ENCODE data around the gene CADPS. TPM values are rescaled to one million over a fixed set of nuclear protein-coding genes. Genes with fewer than 3 reads are reported as not detected.

The CADPS gene
- total RNA-seq, 2 donors from 2014 or later = not detected

DNA sequence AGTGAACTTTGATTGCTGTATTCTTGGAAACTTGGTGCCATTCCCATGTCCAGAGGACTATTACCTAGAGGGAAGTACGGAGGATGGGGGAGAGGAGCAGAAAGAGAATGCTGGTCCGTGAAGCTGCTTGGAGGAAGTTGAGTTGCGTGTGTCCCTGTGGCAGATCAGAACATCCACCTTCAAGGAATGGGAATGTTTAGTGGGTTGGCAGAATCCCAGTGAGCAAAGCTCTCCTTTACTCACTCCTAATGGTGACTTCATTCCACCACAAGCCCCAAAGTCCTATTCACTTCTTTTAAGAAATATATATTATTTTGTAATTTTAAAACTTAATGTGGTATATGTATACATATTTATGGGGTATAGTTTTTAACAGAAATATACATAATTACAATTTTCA, 254.0 kb downstream of the CADPS start:
- Mint-ChIP-seq H3K9me3 (no peaks in the 10 kb centered on the region), H3K4me1 (no peaks in the 10 kb centered on the region), H3K36me3 (ENCODE audit: low read depth) (no peaks in the 10 kb centered on the region), H3K27me3 (peaks cover 9% of the 10 kb centered on the region), H3K27ac (no peak overlapping the region), H3K4me3 (no peak overlapping the region)
- ATAC-seq (replicated peaks) = no peak

DNA sequence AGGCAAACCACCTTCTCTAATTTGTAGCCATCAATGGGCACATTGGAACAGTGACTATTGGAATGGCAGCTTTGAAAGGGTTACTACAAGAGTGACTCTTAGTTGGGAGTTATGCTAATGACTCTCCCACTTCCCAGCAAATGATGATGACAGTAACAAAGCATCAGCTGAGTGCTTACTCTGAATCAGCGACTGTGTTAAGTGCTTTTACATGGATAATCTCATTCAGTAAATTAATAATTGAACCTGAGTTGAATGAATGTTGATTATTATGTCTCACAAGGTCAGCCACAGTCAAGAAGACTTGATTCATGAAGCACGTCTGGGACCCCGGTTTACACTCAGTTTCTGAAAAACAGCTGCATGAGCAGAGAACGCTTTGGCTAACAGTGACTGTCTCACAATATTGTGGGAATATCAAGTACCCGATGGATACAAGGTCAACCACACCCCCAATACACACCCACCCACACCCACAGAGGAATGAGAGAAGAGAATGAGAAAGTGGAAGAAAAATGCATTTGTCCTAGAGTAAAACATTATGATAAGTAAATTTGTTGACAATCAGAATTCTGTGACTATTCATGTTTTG, 259.9 kb downstream of the CADPS start:
- Mint-ChIP-seq H3K36me3 (ENCODE audit: low read depth) (no peaks in the 10 kb centered on the region), H3K9me3 (no peaks in the 10 kb centered on the region), H3K27ac (no peak overlapping the region), H3K4me1 (no peaks in the 10 kb centered on the region), H3K4me3 (no peak overlapping the region), H3K27me3 (peaks cover 3% of the 10 kb centered on the region)
- no peak for ATAC-seq (replicated peaks)

DNA sequence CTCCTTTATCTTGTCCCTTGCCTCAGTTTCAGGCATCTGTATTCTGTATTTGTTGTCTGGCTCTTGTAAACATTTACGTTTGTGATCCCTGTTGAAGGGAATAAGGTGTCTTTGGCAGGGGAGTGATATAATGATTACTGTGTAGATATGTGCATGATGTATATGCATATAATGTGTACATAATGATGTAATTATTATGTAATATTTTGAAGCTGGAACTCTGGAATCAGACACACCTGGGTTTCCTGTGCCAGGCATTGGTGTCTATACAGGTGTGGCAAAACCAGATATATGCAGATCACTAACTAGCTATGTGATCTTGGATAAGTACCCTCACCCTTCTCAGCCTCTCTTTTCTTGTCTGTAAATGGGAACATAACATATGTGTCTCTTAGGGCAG, 260.7 kb downstream of the CADPS start:
- ATAC-seq (replicated peaks) = no peak
- no peak overlapping the region for H3K4me3 Mint-ChIP-seq
- no peaks in the 10 kb centered on the region for H3K9me3 Mint-ChIP-seq
- H3K27me3 Mint-ChIP-seq = peaks cover 3% of the 10 kb centered on the region
- H3K27ac Mint-ChIP-seq = no peak overlapping the region
- H3K4me1 Mint-ChIP-seq = no peaks in the 10 kb centered on the region
- no peaks in the 10 kb centered on the region for H3K36me3 Mint-ChIP-seq (ENCODE audit: low read depth)

DNA sequence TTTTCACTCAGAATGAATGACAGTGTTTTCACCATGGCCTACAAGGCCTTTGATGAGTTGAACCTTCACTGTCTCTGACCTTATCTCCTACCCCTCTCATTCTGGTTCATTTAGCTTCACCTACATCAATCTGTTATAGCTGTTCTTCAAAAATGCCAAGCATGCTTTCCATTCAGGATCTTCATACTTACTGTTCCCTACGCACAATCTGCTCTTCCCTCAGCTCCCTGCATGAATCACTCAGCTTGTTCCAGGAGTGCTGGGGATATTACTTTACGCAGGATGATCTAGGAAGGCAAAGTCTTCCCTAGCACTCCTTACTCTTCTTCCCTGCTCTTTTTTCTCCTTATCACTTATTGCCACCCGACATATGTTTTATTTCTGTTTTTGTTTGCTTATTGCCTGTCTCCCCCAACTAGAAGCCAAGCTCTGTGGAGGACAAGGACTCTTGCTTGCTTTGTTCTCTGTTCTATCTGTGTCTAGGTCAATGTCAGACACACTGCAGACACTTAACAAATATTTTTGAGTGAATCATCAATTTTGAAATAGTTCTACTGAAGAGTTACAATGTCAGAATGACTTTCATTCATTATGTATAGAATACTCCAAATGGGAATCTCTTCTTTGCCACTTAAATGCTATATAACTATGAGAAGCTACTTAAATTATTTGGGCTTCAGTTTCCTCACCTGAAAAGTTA, 263.5 kb downstream of the CADPS start:
- Mint-ChIP-seq H3K4me1 (no peaks in the 10 kb centered on the region), H3K9me3 (no peaks in the 10 kb centered on the region), H3K27me3 (no peaks in the 10 kb centered on the region), H3K27ac (no peak overlapping the region), H3K4me3 (no peak overlapping the region), H3K36me3 (ENCODE audit: low read depth) (no peaks in the 10 kb centered on the region)
- no peak for ATAC-seq (replicated peaks)

DNA sequence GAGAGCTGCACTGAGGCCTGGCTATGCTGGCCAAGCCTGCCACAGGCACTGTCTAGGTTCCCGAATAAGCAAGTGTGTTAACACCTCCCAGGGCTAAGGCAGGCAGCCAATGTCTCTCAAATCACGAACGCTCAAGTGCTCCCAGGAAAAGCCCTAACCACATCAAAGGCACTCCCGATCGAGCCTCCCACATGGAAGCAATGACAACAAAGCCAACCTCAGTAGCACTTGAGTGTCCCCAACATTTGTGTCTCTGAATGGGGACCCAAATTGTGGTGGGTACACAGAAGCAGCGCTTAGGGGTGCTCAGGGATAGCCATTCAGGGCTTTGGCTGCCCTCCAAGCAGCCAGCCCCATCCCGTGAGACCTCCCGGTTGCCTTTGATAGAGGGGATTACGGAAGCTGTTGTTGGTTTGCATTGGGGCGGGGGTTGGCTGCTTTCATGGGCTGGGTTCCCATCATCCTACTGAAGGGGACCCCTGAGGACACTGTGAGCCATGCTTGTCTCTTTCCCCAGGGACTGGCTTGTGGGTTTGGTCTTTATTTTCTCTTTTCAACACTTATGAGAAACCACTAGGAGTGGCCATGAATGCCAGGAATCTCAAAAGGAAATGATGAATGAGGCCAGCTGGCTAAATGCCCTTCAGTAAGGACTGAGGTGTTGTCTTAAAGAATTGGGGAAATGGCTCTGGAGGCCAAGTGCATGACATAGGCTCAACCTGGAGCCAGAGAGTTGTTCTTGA, 267.8 kb downstream of the CADPS start:
- Mint-ChIP-seq H3K27ac (no peak overlapping the region), H3K9me3 (no peaks in the 10 kb centered on the region), H3K27me3 (no peaks in the 10 kb centered on the region), H3K4me1 (no peaks in the 10 kb centered on the region), H3K4me3 (no peak overlapping the region), H3K36me3 (ENCODE audit: low read depth) (no peaks in the 10 kb centered on the region)
- no peak for ATAC-seq (replicated peaks)

DNA sequence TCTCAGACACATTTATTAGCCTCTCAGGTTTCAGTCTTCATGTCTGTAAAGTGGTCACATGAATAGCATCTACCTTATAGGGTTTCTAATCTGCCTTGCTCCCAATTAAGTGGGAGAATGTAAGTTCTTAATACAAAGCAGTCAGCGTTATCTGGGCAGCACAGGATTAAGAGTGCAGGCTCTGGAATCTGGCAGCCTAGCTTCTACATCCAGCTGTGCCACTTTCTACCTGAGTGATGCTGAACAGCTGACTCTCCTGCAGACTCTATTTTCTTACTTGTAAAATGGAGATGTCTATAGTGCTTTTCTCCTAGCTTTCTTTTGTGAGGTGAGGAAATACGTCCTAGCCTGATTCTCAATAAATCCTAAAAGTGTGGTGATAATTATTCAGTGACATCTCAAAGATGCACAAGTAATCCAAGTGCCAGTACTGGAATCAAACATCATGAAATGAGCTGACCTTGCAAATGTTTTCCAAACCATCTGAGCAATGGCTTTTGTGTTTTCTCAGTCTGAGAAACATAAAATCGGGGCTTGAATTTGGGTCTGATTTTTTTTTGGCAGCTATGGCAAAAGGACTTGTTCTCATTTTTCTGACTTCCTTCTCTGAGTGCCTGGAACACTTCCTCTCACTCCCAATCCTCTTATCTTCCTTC, 269.7 kb downstream of the CADPS start:
- no peak overlapping the region for H3K4me3 Mint-ChIP-seq
- H3K9me3 Mint-ChIP-seq = no peaks in the 10 kb centered on the region
- no peaks in the 10 kb centered on the region for H3K36me3 Mint-ChIP-seq (ENCODE audit: low read depth)
- ATAC-seq (replicated peaks) = no peak
- H3K27ac Mint-ChIP-seq = no peak overlapping the region
- H3K4me1 Mint-ChIP-seq = no peaks in the 10 kb centered on the region
- H3K27me3 Mint-ChIP-seq = no peaks in the 10 kb centered on the region

DNA sequence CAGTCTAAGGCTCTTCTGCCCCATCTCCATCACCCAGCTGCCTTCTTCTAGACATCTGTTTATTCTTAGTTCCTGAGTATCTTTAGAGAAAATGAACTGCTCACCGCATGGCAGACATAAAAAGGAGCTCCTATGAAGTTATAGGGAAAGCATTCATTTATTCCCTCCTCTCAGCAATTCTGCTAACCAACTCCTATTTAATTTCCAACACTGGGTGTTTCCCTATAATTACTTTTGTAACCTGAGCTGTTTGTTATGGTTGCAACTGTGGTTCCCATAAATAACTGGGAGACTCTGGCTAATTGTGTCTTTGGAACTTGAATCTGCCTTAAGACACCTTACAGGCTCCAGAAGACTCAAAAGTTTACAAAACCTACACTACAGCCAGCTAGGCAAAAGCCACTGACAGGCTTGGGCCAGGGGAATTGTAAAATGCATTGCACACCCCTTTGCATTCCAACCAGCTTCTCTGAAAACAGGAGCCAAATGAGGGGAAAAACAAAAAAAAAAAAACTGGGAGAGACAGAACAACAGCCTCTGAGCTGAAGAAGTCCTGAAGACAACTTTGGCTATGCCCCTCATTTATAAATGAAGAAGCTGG, 270.4 kb downstream of the CADPS start:
- no peaks in the 10 kb centered on the region for H3K9me3 Mint-ChIP-seq
- no peak for ATAC-seq (replicated peaks)
- no peaks in the 10 kb centered on the region for H3K36me3 Mint-ChIP-seq (ENCODE audit: low read depth)
- no peak overlapping the region for H3K27ac Mint-ChIP-seq
- no peak overlapping the region for H3K4me3 Mint-ChIP-seq
- H3K4me1 Mint-ChIP-seq = no peaks in the 10 kb centered on the region
- H3K27me3 Mint-ChIP-seq = no peaks in the 10 kb centered on the region

DNA sequence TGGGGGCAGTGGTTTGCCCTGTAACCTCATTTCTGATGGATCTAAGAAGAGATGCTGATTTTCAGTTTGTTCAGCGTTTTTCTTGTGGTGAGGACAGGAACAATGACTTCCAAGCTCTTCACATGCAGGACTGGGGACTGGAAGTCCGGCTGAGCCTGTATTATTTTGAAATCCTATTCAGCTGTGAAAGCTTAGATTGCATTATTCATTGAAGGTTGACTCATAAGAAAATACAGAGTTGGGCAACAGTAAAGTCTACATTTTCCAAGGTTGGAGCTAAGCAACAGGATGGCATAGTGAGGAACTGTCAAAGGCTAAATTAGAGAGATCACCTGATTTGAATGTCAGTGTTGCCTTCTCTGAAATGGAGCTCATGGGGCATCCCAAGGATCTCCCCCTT, 270.9 kb downstream of the CADPS start:
- Mint-ChIP-seq H3K36me3 (ENCODE audit: low read depth) (no peaks in the 10 kb centered on the region), H3K4me3 (no peak overlapping the region), H3K27ac (no peak overlapping the region), H3K9me3 (no peaks in the 10 kb centered on the region), H3K4me1 (no peaks in the 10 kb centered on the region), H3K27me3 (no peaks in the 10 kb centered on the region)
- ATAC-seq (replicated peaks) = no peak

DNA sequence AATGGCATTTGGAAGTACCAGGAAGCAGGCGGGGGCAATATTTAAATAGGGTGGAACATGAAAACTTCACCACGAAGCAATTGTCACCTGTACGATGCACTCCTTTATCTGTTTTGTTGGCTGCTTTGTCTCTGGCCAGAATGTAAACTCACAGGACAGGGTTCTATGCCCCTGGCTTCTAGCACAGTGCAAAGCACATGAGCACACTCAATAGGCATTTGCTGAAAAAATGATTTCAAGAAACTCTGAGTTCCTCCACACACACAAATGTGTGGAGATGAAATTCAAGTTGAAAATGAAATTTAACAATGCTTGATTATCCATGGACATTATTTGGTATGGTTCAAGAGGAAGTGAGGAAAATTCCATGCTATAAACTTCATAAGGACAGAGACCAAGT, 272.2 kb downstream of the CADPS start:
- ATAC-seq (replicated peaks) = no peak
- no peaks in the 10 kb centered on the region for H3K36me3 Mint-ChIP-seq (ENCODE audit: low read depth)
- no peak overlapping the region for H3K4me3 Mint-ChIP-seq
- no peak overlapping the region for H3K27ac Mint-ChIP-seq
- no peaks in the 10 kb centered on the region for H3K27me3 Mint-ChIP-seq
- no peaks in the 10 kb centered on the region for H3K4me1 Mint-ChIP-seq
- no peaks in the 10 kb centered on the region for H3K9me3 Mint-ChIP-seq

DNA sequence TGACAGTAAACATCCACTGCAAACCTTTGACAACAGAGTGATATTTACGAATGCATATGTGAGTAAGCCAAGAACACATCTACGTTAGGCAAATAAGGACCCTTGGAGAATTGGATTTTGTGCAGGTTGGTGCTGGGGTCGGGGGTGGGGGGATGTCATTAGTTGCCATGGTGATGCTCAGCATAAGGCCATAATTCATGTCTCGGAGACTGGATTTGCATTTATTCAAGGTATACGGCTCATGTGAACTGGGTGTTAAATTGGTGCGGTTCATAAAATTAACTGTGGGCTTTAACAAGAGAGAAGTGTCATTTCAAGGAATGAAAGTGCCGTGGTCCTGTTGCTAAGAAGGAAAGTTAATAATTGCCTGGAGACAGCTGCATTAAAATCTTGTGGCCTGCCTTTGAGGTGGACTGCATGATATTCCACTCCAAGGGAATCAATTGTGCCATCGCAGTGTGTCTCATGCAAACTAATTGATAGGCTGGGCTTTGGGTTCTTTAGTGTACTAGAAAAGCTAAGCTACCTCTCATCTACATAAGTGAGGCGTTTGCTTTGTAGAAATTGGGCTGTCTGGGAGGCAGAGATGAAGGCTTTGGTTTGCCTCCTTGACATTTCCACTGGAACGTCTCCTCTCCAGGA, 273.0 kb downstream of the CADPS start:
- Mint-ChIP-seq H3K36me3 (ENCODE audit: low read depth) (no peaks in the 10 kb centered on the region), H3K4me1 (no peaks in the 10 kb centered on the region), H3K27me3 (no peaks in the 10 kb centered on the region), H3K9me3 (no peaks in the 10 kb centered on the region), H3K27ac (no peak overlapping the region), H3K4me3 (no peak overlapping the region)
- ATAC-seq (replicated peaks) = no peak

DNA sequence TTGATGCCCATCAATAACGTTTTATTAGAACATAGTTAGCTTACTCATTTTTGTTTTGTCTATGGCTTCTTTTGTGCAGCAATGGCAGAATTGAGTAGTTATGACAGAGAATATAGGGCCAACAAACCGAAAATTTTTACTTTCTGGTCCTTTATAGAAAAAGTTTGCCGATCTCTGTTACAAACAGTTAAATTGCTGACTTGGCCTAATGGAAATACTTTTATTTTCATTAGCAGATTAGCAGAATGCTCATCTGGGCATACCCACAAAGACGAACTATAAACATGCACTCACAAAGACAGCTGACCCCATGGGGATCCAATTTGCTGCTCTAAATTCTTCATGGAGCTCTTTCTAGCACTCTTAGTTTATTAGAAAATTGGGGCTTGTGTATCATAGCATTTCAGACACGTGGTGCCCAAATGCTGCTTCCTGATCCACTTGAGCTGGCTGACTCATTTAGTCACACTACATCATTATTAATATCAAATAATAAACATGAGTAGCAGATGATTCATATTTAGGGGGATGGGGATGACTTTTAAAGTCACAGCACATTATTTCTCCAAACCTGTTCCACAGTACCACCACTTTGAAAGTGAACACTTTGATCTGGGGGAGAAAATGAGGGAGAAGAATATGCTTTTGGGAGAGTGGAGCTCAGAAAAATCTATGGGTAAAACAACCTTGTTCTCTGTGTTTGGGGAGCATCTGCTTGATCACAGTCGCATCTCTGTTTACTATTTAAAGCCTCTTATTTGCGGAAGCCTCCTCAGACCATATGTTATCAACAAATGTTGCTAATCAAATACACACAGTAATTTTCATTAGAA, 273.8 kb downstream of the CADPS start:
- no peaks in the 10 kb centered on the region for H3K9me3 Mint-ChIP-seq
- H3K4me3 Mint-ChIP-seq = no peak overlapping the region
- no peak for ATAC-seq (replicated peaks)
- no peaks in the 10 kb centered on the region for H3K36me3 Mint-ChIP-seq (ENCODE audit: low read depth)
- H3K4me1 Mint-ChIP-seq = no peaks in the 10 kb centered on the region
- no peak overlapping the region for H3K27ac Mint-ChIP-seq
- H3K27me3 Mint-ChIP-seq = no peaks in the 10 kb centered on the region

DNA sequence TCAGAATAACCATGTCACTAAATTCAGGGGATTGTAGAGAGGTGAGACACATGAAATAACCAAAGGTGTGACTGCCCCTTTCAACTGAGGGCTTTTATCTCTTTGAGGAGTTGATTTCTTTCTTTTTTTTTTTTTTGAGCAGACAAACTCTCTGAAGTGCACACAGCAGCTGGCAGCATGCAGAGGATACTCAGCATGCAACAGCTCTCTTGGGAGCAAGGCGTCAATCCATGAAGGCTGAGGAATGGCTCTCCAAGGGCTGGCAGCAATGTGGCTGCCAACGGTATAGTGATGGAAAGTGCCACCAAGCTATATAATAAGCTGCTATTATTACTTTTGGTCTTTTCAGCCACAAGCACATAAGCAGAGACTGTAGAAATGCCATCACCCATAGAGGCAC, 275.2 kb downstream of the CADPS start:
- Mint-ChIP-seq H3K4me1 (no peaks in the 10 kb centered on the region), H3K27me3 (no peaks in the 10 kb centered on the region), H3K36me3 (ENCODE audit: low read depth) (no peaks in the 10 kb centered on the region), H3K4me3 (no peak overlapping the region), H3K9me3 (no peaks in the 10 kb centered on the region), H3K27ac (no peak overlapping the region)
- no peak for ATAC-seq (replicated peaks)

DNA sequence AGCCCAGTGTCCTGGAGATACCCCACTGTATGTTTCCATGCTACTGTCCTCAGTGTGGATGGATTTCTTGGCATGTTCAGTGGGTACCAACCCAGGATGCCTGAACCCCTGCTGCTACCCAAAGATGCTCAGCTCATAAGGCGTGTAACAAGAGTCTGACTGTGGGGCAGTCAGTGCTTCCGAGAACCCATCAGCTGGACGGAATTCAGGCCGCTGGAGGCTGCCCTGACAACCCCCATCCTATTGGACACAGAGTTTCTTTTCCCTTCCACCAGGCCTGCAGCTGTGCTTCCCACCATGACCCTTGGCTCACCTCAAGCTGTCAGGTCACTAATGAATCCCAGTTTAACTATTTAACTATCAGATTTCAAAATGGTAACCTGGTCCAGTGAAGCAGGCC, 277.7 kb downstream of the CADPS start:
- Mint-ChIP-seq H3K36me3 (ENCODE audit: low read depth) (no peaks in the 10 kb centered on the region), H3K9me3 (no peaks in the 10 kb centered on the region), H3K27ac (no peak overlapping the region), H3K27me3 (no peaks in the 10 kb centered on the region), H3K4me1 (no peaks in the 10 kb centered on the region), H3K4me3 (no peak overlapping the region)
- ATAC-seq (replicated peaks) = no peak
